RWPE1 (cell line): ENCODE measurements around the gene CEP170.
A peak's percentile ranks its signal among the peaks of the same experiment; 100 is the strongest.

Experiments
- CTCF ChIA-PET: fragments of 350-600 bp; sonication (Branson Sonifier 250); formaldehyde crosslinking; extraction: SDS; loops from one replicate; lab custom pipeline; 2021; lab: Yijun Ruan, JAX
- POLR2A ChIA-PET: fragments of 400-600 bp; formaldehyde crosslinking; extraction: SDS; loops from one replicate; lab custom pipeline; 2020; ENCODE audit warnings: antibody characterized with exemption; ENCODE audit not compliant: low non-redundant PET; lab: Yijun Ruan, JAX
- DNase-seq: peaks from one replicate; pipeline ENCODE4 v3.0.0; 2012; ENCODE audit warnings: low spot score
- H3K27ac ChIP-seq: fragments of 450-650 bp; 2 replicates; pipeline ENCODE4 v1.5.1; 2017
- TF ChIP-seq, protein P1 (sequence below): fragments of 450-650 bp; conservative IDR thresholded peaks from 2 replicates; pipeline ENCODE4 v1.5.1; 2017; ENCODE audit warnings: low read depth, mild to moderate bottlenecking

CEP170 gene

DNA sequence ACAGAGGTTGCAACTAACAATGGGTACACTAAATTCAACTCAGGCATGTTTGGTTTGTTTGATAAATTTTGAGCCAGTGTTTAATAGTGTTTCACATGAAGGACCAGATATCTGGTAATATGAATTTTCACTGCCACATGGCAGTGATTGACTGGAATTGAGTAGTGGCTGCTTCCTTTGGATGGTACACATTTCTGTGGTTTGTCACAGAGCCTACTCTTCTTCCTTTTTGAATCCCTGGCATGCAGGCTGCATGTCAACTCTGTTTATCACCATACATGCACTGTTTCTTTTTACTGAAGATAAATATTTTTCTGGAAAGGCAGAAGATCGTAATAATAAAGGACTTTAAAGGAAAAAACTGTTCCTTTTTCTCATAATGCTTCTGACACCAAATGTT is 36.2 kb upstream of the CEP170 start:
- ChIA-PET POLR2A (no interaction called here), CTCF (no interaction called here)
- TF ChIP-seq, protein P1, sequence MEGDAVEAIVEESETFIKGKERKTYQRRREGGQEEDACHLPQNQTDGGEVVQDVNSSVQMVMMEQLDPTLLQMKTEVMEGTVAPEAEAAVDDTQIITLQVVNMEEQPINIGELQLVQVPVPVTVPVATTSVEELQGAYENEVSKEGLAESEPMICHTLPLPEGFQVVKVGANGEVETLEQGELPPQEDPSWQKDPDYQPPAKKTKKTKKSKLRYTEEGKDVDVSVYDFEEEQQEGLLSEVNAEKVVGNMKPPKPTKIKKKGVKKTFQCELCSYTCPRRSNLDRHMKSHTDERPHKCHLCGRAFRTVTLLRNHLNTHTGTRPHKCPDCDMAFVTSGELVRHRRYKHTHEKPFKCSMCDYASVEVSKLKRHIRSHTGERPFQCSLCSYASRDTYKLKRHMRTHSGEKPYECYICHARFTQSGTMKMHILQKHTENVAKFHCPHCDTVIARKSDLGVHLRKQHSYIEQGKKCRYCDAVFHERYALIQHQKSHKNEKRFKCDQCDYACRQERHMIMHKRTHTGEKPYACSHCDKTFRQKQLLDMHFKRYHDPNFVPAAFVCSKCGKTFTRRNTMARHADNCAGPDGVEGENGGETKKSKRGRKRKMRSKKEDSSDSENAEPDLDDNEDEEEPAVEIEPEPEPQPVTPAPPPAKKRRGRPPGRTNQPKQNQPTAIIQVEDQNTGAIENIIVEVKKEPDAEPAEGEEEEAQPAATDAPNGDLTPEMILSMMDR: no peak
- no peak for DNase-seq
- no peak overlapping the region for H3K27ac ChIP-seq

DNA sequence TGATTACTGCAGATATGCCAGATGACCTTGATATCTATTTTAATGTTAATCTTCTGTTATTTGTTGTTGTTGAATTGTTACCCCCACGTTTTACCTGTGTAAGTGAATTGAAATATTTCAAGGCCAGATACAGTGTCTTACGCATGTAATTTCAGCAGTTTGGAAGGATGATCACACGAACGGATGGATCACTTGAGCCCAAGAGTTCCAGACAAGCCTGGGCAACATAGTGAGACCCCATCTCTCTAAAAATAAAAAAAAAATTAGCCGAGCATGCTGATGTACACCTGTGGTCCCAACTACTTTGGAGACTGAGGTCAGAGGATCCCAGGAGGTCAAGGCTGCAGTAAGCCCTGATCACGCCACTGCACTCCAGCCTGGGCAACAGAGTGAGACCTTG is 33.0 kb upstream of the CEP170 start:
- TF ChIP-seq, protein P1: no peak
- no peak for DNase-seq
- ChIA-PET CTCF (interaction anchor here (0.7 kb wide), 3 partner anchors 1005 to 1411 kb away, joined by 3 to 4 read pairs (median 3); no protein-coding TSS in a partner anchor), POLR2A (no interaction called here)
- H3K27ac ChIP-seq: peak overlapping the region; percentile 54; the same call in 1 of the 2 replicates

- TF ChIP-seq, protein P1: no peak
- no peak overlapping the region for H3K27ac ChIP-seq
- DNase-seq: peak; percentile 60
Measured at GRCh38 chr1:243287652-243288051, 32.6 kb upstream of the CEP170 start.

GRCh38 chr1:243287123-243287460 is 32.0 kb upstream of the CEP170 start:
- TF ChIP-seq, protein P1: no peak
- DNase-seq: no peak
- H3K27ac ChIP-seq: no peak overlapping the region
- POLR2A ChIA-PET: no interaction called here
- CTCF ChIA-PET: no interaction called here

More at GRCh38 chr1:243287652-243288051, 32.6 kb upstream of the CEP170 start:
- ChIA-PET POLR2A (no interaction called here), CTCF (interaction anchor here (0.7 kb wide), 2 partner anchors 1006 to 1411 kb away, joined by 3 to 4 read pairs; no protein-coding TSS in a partner anchor)

- TF ChIP-seq, protein P1: no peak
- CTCF ChIA-PET: no interaction called here
- no peak overlapping the region for H3K27ac ChIP-seq
- DNase-seq: no peak
- POLR2A ChIA-PET: no interaction called here
Measured at GRCh38 chr1:243286409-243287122, 31.5 kb upstream of the CEP170 start.

GRCh38 chr1:243281672-243282071 is 26.6 kb upstream of the CEP170 start:
- CTCF ChIA-PET: no interaction called here
- POLR2A ChIA-PET: no interaction called here
- TF ChIP-seq, protein P1: no peak
- no peak for DNase-seq
- H3K27ac ChIP-seq: no peak overlapping the region
